Natural killer cell treated with Interleukin-12 subunit alpha and Interleukin-12 subunit beta and Interleukin-15 and Interleukin-18, amount 100 ng/mL, for 72 hours (primary cell): ENCODE results near the gene LGALS7. TPM values are rescaled to one million over a fixed set of nuclear protein-coding genes. Genes with fewer than 3 reads are reported as not detected.

ENCODE experiments used
- ATAC-seq, 2 donors: fragments of 150-1000 bp; cut with Tn5 transposase in 1 of 2; sonication (Bioruptor Pico), chemical (Tn5 transposase) in 1 of 2; 2 replicates each; pipeline ENCODE4 v1.10.0; 2021
- DNase-seq: peaks from one replicate; pipeline ENCODE4 v3.0.0; 2022; ENCODE audit warnings: low spot score
- H3K27ac Mint-ChIP-seq, 2 donors: 1 replicate in 1 of 2; 2 replicates in 1 of 2; pipeline ENCODE4 v1.8.0; 2022; ENCODE audit warnings: mixed read lengths in 2 of 2, mild to moderate bottlenecking in 1 of 2, moderate library complexity in 1 of 2
- H3K27me3 Mint-ChIP-seq, 2 donors: 1 replicate in 1 of 2; 2 replicates in 1 of 2; pipeline ENCODE4 v1.8.0; 2022; ENCODE audit warnings: mixed read lengths in 2 of 2
- H3K36me3 Mint-ChIP-seq: one replicate; pipeline ENCODE4 v1.8.0; 2022; ENCODE audit warnings: mixed read lengths
- H3K4me1 Mint-ChIP-seq, 2 donors: 1 replicate in 1 of 2; 2 replicates in 1 of 2; pipeline ENCODE4 v1.8.0; 2022; ENCODE audit warnings: low read depth in 2 of 2, mixed read lengths in 2 of 2, mild to moderate bottlenecking in 1 of 2
- H3K4me3 Mint-ChIP-seq: one replicate; pipeline ENCODE4 v1.8.0; 2022; ENCODE audit warnings: mixed read lengths
- H3K9me3 Mint-ChIP-seq: 2 replicates; pipeline ENCODE4 v1.8.0; 2022; ENCODE audit warnings: mixed read lengths
- total RNA-seq, 2 donors: library from RNA; stranded (reverse); gene quantifications; one replicate each; pipeline ENCODE4 v1.2.3, GENCODE V29; 2022

The LGALS7 gene
- total RNA-seq, 2 donors from 2014 or later: not detected

DNA sequence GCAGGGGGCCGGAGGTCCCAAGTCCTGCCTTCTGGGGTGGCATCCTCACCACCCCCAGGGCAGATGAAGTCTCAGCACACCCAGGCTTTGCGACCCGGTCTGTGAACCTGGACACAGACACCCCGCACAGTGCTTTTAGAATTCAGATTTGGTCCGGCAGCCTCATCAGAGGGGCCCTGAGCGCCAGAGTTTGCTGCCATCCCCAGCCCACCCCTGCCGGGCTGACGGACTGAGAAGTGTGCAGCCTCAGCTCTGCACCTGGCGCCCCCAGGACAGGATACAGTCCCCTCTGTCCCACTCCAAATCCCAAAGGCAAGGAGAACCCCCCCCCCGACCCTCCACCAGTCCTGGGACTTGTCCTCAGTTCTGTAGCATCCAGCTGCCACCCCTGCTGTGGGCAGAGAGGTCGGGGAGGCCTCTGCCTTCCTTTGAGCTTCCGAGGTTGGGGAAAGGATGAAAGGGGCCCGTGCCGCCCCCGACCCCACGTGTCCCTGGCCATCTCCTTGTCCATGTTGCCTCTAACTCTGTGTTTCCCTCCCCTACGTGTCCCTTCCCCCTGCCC lies 45.9 kb downstream of the LGALS7 start:
- H3K4me1 Mint-ChIP-seq: peaks cover 19 to 38% of the 10 kb centered on the region in 2 donors
- peak overlapping the region; percentile 29 to 51 for H3K27ac Mint-ChIP-seq
- no peaks in the 10 kb centered on the region for H3K36me3 Mint-ChIP-seq

DNA sequence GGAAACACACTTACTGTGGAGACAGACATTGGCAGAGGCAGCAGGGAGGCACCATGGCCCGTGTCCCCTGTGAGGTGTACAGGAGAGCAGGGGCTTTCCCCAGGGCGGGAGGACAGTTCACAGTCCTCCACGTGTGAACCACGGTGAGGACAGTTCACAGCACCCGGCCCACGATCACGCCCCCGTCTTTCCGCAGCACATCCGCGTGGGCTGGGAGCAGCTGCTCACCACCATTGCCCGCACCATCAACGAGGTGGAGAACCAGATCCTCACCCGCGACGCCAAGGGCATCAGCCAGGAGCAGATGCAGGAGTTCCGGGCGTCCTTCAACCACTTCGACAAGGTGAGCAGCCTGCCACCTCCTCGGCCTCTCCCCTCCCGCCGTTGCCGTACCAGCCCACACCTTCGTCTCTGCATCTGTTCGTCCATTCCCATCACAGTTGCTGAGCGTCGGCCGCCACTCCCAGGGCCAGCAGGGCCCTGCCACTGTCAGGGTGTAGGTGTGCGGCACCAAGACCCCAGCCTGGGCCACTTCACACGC lies 46.5 kb downstream of the LGALS7 start:
- Mint-ChIP-seq H3K27ac (peak overlapping the region; percentile 51 to 72), H3K27me3 (no peaks in the 10 kb centered on the region), H3K4me1 (peaks cover 19 to 35% of the 10 kb centered on the region in 2 donors), H3K9me3 (no peaks in the 10 kb centered on the region), H3K4me3 (peak overlapping the region; percentile 12), H3K36me3 (no peaks in the 10 kb centered on the region)
- ATAC-seq: peak; percentile 81 to 91
- peak; percentile 89 for DNase-seq

More for the DNA sequence above, 45.9 kb downstream of the LGALS7 start:
- H3K27me3 Mint-ChIP-seq: no peaks in the 10 kb centered on the region
- H3K4me3 Mint-ChIP-seq: no peak overlapping the region
- H3K9me3 Mint-ChIP-seq: no peaks in the 10 kb centered on the region
- ATAC-seq: no peak
- DNase-seq: no peak

DNA sequence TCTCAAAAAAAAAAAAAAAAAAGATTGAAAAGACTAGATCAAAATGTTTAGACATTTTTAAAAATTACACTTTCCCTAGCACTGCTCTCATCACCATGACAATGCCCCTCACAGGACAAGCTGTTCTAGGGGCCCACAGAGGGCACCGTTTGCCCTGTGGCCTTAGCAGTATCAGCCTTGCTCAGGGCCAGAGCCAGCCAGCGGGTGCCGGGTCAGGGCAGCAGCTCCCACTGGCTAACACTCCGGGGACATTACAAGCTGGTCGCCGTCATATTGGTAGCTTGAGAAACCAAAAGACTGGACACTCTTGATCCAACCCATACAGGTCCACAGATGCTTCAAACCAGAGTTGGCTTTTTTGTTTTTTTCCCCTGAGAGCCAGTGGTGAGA lies 47.0 kb downstream of the LGALS7 start:
- H3K27ac Mint-ChIP-seq: peak overlapping the region; percentile 51 to 72
- H3K27me3 Mint-ChIP-seq: no peaks in the 10 kb centered on the region
- no peak for DNase-seq
- no peaks in the 10 kb centered on the region for H3K36me3 Mint-ChIP-seq
- H3K9me3 Mint-ChIP-seq: no peaks in the 10 kb centered on the region
- peaks cover 19 to 32% of the 10 kb centered on the region in 2 donors for H3K4me1 Mint-ChIP-seq
- ATAC-seq: peak in 1 of 2 donors; percentile 5
- peak overlapping the region; percentile 12 for H3K4me3 Mint-ChIP-seq

DNA sequence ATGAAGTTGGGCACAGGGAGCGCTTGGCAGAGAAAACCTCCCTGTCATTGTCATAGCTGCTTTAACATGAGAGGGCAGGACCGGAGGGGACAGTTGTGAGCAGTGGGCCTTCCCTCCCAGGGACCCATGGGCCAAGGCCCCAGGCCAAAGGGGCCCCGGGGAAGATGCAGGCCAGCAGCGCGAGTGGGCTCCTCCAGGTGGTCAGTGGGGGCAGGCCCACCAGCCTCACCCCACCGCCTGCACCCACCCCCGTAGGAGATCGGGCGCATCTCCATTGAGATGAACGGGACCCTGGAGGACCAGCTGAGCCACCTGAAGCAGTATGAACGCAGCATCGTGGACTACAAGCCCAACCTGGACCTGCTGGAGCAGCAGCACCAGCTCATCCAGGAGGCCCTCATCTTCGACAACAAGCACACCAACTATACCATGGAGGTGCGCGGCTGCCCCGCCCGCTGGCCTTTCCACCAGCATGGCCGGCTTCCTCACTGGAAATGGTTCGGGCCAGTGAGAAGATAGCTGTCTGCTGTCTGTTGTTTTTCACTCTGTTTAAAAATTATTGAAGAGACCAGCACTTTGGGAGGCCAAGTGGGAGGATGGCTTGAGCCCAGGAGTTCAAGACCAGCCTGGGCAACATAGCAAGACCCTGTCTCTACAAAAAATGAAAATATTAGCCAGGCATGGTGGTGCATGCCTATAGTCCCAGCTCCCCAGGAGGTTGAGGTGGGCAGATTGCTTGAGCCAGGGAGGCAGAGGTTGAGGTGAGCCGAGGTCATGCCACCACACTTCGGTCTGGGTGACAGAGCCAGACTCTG lies 47.6 kb downstream of the LGALS7 start:
- DNase-seq (no peak), ATAC-seq (no peak)
- Mint-ChIP-seq H3K4me1 (peaks cover 19 to 32% of the 10 kb centered on the region in 2 donors), H3K36me3 (no peaks in the 10 kb centered on the region), H3K4me3 (peak overlapping the region; percentile 12), H3K27ac (peak overlapping the region; percentile 51 to 72), H3K9me3 (no peaks in the 10 kb centered on the region), H3K27me3 (no peaks in the 10 kb centered on the region)

DNA sequence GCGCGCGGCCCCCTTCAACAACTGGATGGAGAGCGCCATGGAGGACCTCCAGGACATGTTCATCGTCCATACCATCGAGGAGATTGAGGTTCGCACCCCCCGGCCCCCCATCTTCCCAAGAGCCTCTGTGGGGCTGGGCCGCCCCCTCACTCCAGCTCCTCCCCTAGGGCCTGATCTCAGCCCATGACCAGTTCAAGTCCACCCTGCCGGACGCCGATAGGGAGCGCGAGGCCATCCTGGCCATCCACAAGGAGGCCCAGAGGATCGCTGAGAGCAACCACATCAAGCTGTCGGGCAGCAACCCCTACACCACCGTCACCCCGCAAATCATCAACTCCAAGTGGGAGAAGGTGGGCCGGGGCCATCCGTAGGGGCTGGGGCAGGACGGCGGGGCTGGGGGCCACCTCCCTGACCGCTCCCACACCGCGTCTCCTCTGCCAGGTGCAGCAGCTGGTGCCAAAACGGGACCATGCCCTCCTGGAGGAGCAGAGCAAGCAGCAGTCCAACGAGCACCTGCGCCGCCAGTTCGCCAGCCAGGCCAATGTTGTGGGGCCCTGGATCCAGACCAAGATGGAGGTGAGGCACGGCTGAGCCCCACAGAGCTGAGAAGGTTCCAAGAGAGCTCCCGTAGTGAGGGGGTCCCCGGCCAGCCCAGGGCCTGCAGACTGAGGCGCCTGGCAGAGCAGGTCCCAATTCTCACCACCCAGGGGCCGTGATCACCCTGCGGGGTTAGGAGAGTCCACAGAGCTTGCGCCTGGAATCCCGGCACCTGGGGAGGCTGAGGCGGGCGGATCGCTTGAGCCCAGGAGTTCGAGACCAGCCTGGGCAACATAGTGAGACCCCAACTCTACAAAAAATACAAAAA lies 49.1 kb downstream of the LGALS7 start:
- DNase-seq (no peak), ATAC-seq (no peak)
- H3K4me3 Mint-ChIP-seq: no peak overlapping the region
- H3K27ac Mint-ChIP-seq: peak overlapping the region in 1 of 2 donors; percentile 23
- H3K4me1 Mint-ChIP-seq: peaks cover 15 to 23% of the 10 kb centered on the region in 2 donors
- H3K9me3 Mint-ChIP-seq: no peaks in the 10 kb centered on the region
- H3K36me3 Mint-ChIP-seq: no peaks in the 10 kb centered on the region
- no peaks in the 10 kb centered on the region for H3K27me3 Mint-ChIP-seq

DNA sequence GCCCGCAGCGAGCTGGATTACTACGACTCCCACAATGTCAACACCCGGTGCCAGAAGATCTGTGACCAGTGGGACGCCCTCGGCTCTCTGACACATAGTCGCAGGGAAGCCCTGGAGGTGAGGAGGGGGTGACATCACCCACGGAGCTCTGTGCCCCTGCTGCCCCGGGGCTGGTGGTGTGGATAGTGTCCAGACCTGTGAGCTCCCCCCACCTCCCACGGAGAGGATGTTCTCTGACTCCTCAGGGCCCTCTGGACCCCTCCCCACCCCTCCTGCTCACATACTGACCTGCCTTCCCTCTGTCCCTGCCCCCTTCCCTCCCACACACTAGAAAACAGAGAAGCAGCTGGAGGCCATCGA lies 49.7 kb downstream of the LGALS7 start:
- Mint-ChIP-seq H3K36me3 (no peaks in the 10 kb centered on the region), H3K9me3 (no peaks in the 10 kb centered on the region), H3K27ac (no peak overlapping the region), H3K4me3 (no peak overlapping the region), H3K4me1 (peaks cover 15 to 22% of the 10 kb centered on the region in 2 donors), H3K27me3 (no peaks in the 10 kb centered on the region)
- ATAC-seq: no peak
- no peak for DNase-seq

DNA sequence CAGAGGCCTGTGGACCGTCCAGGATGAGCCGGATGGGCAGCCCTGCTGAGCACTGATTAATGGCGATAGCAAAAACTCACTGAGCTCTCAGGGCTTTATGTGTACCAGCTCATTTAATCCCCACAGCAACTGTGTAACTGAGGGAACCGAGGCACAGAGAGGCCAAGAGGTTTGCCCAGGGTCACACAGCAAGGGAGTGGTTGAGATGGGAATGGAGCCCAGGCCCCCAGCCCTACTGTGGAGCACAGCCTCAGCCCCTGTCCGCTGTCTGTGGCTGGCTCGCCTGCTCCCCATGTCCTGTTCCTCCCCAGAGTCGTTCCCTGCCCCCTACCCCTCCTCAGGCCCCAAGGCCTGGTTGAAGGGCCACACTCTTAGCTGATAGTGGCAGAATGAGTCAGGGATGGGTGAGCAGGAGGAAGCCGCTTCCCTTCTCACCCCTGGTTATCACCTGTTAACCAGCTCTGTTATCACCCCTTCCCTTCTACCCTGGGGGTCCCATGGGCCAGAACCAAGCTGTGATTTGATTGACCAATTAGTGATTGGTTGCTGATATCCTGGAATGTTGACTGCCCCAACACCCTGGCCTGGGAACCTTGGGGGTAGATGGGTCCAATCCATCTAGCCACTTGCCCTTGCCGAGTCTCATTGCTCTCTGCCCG lies 50.2 kb downstream of the LGALS7 start:
- ATAC-seq: no peak
- no peaks in the 10 kb centered on the region for H3K9me3 Mint-ChIP-seq
- no peak for DNase-seq
- no peak overlapping the region for H3K27ac Mint-ChIP-seq
- no peak overlapping the region for H3K4me3 Mint-ChIP-seq
- H3K27me3 Mint-ChIP-seq: no peaks in the 10 kb centered on the region
- H3K36me3 Mint-ChIP-seq: no peaks in the 10 kb centered on the region
- peaks cover 15 to 19% of the 10 kb centered on the region in 2 donors for H3K4me1 Mint-ChIP-seq

DNA sequence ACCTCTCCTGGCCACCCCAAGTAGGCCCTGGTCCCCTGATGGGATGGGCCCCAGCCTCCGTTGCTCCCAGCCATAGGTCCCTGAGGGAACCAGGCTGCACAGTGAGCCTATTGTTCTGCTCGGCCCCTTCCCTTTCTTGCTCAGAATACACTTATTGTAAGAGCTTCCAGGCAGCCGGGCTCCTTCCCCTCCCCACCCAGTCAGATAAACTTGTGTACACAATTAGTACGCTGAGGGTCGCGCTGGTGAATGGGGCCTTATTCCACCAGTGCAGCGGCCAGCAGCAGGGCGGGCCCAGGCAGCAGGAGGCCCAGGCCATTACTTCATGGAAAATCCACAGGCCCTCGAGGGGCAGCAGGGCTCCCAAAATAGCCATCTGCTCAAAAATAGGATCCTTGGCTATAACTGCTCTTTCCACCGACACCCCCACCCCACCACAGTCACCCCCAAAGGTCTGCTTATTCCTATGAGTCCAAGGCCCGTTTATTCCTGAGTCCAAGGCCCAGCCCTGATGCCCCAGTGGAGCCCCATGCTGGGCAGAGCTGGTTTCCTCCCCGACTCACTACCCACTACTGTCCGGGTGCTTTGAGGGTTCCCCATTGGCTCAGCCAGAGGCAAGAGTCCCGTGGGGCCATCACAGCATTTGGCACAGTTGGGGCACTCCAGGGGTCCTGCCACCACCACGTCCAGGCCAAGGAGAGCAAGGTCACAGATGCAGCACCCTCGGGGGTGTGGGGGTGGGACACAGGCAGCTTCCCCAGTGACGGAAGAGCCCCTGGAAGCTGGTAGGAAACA lies 51.1 kb downstream of the LGALS7 start:
- Mint-ChIP-seq H3K27ac (peak overlapping the region in 1 of 2 donors; percentile 41), H3K4me1 (peaks cover 14 to 15% of the 10 kb centered on the region in 2 donors), H3K4me3 (no peak overlapping the region), H3K9me3 (no peaks in the 10 kb centered on the region), H3K27me3 (no peaks in the 10 kb centered on the region), H3K36me3 (no peaks in the 10 kb centered on the region)
- no peak for ATAC-seq
- DNase-seq: no peak

DNA sequence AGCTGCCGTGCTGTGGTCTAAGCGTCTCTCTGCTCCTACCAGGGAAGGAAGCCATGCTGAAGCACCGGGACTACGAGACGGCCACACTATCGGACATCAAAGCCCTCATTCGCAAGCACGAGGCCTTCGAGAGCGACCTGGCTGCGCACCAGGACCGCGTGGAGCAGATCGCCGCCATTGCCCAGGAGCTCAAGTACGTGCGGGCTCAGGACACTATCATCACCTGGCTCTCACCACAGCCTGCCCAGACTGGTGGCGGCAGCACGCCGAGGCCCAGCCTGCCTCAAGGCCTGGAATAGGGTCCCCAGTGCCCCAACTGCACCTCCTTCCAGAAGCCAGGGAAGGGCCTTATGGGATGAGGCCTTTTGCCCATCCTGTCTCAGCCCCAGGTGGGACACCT lies 51.8 kb downstream of the LGALS7 start:
- Mint-ChIP-seq H3K4me1 (peaks cover 8 to 10% of the 10 kb centered on the region in 2 donors), H3K27ac (no peak overlapping the region), H3K27me3 (no peaks in the 10 kb centered on the region), H3K36me3 (no peaks in the 10 kb centered on the region), H3K9me3 (no peaks in the 10 kb centered on the region), H3K4me3 (no peak overlapping the region)
- DNase-seq (no peak), ATAC-seq (no peak)

Other genes starting within 250 kb of the LGALS7 start
- gene MAP4K1, start 155.6 kb downstream of the LGALS7 start, total RNA-seq: 100 to 1,000 TPM in 1 of 2 donors, 10 to 100 TPM in 1; 81.4 to 318 TPM
- gene EIF3K, start 154.3 kb downstream of the LGALS7 start, total RNA-seq: 100 to 1,000 TPM; 216 to 286 TPM
- 100 to 1,000 TPM; 342 to 574 TPM for gene ACTN4, start 125.9 kb downstream of the LGALS7 start, total RNA-seq
- gene CAPN12, start 29.0 kb downstream of the LGALS7 start, total RNA-seq: 10 to 100 TPM in 1 of 2 donors, 1 to 10 TPM in 1; 3.6 to 10.4 TPM
- not detected for gene LGALS7B, start 15.7 kb upstream of the LGALS7 start, total RNA-seq
- 1 to 10 TPM; 1.6 to 1.7 TPM for gene LGALS4, start 39.4 kb upstream of the LGALS7 start, total RNA-seq
- gene ECH1, start 58.3 kb upstream of the LGALS7 start, total RNA-seq: 100 to 1,000 TPM; 104 to 163 TPM
- 100 to 1,000 TPM; 559 to 561 TPM for gene HNRNPL, start 76.5 kb upstream of the LGALS7 start, total RNA-seq
- gene RINL, start 104.8 kb upstream of the LGALS7 start, total RNA-seq: 10 to 100 TPM; 58.1 to 63.8 TPM
- gene SIRT2, start 126.1 kb upstream of the LGALS7 start, total RNA-seq: 10 to 100 TPM; 60.9 to 87.3 TPM
- 100 to 1,000 TPM; 106 to 108 TPM for gene NFKBIB, start 126.5 kb upstream of the LGALS7 start, total RNA-seq
- 1 to 10 TPM in 1 of 2 donors, under 1 TPM in 1; 0.74 to 1.2 TPM for gene CCER2, start 138.7 kb upstream of the LGALS7 start, total RNA-seq
- gene SARS2, start 157.2 kb upstream of the LGALS7 start, total RNA-seq: 10 to 100 TPM; 32.4 to 70.3 TPM
- gene MRPS12, start 157.4 kb upstream of the LGALS7 start, total RNA-seq: 100 to 1,000 TPM in 1 of 2 donors, 10 to 100 TPM in 1; 82.5 to 117 TPM
- gene FBXO17, start 202.2 kb upstream of the LGALS7 start, total RNA-seq: not detected